GM18508 (cell line): ENCODE data around the gene SDK1.
"Not testable (repeated sequence)": the region's sequence is repeated elsewhere in the genome, so short reads cannot be mapped to it uniquely, and the experiment has no call there.

ENCODE experiments used
- ATAC-seq: cut with Tn5 transposase; IDR thresholded peaks from one replicate; pipeline ENCODE4 v1.9.1; 2021; ENCODE audit warnings: moderate number of reproducible peaks; ENCODE audit not compliant: insufficient read depth, unreplicated experiment

SDK1 gene

DNA sequence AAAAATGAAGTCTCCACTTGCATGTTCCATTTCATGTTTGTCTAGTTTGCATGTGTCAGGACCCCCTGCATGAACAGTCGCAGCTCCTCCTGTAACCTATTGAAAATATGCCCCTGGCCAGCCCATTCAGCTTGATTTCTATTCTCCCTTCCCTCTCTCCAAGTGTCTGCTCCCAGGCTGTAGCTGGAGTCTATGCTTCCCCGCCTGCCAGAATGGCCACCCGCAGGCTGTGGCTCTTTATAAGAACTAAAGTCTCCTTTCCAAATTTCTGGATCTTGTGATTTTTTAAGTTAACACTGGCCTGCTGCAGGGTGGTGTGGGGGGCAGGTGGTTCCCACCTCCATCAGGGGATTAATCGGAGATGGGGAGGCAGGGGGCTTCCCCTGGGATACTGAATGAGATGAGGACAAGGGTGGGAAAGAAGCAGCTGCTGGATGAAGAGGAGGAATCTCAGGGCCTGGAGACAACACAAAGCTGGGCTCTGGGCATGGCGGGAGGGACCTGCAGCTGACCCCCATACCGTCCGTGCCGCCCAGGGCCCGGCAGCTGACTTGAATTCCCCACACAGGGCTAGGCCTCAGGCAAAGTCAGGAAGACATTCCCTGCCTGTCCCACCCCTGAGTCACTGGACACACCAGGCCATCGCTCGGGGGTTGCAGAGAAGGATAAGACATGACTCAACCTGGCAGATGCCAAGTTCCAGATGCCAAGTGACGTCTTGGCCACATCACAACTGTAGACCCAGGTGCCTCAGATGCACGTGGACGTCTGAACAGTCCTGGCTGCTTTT is 981.6 kb downstream of the SDK1 start:
- ATAC-seq: no peak

DNA sequence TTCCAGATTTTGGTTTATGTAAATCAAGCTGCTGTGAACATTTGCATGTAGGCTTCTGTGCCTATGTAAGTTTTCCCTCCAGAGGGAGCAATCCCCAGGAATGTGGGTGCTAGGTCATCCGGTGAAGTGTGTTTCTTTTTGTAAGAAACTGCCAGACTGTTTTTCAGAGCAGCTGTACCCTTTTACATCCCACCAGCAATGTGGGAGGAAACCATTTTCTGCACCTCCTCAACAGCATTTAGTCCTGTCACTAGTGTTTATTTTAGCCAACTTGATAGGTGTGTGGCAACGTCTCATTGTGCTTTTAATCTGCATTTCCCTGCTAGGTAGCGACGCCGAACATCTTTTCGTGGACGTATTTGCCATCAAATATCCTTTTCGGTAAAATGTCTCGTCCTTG is 985.3 kb downstream of the SDK1 start:
- no peak for ATAC-seq

DNA sequence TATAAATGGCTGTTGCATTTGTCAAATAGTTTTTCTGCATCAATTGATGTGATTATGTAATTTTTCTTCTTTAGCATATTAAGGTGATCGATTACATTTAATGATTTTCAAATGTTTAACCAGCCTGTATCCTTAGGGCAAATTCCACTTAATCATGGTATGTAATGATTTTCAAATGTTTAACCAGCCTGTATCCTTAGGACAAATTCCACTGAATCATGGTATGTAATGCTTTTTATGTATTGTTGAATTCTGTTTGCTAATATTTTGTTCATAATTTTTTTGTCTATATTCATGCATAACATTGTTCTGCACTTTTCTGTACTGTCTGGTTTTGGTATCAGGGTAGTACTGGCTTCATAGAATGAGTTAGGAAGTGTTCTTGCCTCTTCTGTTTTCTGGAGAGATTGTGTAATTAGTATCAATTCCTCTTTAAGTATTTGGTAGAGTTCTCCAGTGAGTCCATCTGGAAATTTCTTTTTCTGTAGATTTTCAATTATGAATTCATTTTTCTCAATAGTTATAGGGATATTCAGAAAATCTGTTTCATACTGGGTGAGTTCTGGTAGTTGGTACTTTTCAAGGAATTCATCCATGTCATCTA is 987.8 kb downstream of the SDK1 start:
- ATAC-seq: no peak

DNA sequence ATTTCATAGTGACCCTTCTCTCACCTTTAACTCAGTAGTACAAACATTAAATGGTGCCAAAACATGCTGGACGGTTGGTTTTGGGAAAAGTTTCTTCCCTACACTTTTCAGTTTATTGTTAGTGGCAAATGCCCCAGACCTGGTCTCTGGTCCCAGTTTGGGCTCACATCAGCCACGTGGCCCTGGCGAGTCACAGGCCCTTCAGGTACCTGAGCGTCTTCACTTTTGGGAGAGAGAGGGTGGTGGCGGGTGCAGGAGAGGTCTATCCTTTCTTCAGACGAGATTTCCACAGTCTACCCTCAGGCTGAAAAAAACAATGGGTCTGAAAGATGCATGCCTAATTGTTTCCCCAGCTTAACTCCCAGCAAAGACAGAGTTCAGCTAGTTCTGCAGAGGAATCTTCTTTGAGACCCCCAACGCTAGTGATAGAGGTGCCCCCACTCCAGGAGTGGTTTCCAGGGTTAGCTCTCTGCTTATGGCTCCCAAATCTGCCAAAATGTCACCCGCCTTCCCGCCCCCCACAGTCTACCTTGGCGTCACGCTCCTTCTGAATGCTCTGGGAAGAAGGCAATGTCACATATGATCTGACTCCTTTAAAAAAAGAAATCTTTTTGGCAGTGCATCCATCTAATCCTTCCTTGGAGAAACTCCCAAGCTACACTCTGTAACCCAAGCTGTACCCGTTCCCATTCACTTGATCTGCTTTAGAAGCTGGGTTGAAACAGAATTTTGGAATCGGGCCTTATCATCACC is 996.3 kb downstream of the SDK1 start:
- no peak for ATAC-seq

DNA sequence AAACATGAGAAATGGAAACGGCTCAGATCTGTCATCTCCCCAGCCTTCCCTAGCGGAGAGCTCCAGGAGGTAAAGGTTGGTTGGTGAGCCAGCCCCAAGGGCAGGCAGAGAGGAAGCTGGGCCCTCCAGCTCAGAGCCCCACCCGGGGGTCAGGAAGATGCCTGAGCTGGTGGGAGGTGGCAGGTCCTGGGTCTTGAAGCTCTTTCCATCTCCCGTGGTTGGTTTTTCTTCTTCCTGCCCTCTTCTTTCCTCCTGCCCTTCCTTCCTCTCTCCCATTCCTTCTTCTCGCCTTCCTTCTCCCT is 996.8 kb downstream of the SDK1 start:
- no peak for ATAC-seq

DNA sequence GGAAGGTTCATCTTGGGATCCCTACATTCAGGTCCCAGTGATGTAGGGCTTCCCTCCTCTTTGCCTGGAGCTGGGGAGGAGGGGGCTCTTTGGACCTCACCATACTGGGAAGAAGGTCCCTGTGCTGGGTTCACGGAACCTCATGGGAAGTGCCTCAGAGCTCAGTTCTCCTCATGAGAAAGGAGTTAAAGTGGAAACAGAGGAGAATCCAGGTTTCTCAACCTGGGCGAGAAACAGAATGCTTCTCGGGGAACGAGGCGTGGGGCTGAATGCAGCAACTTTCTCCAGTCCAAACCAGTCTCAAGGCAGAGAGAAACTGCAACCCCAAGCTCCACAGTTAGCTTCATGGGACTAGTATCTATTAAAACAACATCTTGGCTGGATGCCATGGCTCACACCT is 998.4 kb downstream of the SDK1 start:
- ATAC-seq: no peak

DNA sequence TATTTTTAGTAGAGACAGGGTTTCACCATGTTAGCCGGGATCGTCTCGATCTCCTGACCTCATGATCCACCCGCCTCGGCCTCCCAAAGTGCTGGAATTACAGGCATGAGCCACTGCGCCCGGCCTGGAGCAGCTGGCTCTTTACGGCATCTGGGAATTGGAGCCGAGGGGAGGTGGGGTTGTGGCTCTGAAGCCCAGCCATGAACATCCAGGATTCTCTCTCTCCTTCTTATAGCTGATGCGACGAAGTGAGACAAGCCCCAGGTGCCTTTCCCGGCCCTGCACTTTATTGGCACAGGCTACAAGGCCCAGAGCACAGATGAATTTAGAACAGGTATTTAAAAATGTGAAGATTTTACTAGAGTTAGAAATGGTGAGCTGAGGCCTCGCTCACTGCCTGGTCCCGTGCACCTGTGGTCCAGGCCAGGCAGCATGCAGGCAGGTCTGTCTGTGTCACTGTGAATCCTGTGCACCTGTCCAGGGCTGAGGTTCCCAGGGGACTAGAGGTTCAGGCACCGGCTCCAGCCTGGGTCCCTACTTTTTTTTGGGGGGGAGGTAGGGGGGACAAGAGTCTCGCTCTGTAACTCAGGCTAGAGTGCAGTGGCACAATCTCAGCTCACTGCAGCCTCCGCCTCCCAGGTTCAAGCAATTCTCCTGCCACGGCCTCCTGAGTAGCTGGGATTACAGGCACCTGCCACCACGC is 1001.3 kb downstream of the SDK1 start:
- ATAC-seq: no peak

DNA sequence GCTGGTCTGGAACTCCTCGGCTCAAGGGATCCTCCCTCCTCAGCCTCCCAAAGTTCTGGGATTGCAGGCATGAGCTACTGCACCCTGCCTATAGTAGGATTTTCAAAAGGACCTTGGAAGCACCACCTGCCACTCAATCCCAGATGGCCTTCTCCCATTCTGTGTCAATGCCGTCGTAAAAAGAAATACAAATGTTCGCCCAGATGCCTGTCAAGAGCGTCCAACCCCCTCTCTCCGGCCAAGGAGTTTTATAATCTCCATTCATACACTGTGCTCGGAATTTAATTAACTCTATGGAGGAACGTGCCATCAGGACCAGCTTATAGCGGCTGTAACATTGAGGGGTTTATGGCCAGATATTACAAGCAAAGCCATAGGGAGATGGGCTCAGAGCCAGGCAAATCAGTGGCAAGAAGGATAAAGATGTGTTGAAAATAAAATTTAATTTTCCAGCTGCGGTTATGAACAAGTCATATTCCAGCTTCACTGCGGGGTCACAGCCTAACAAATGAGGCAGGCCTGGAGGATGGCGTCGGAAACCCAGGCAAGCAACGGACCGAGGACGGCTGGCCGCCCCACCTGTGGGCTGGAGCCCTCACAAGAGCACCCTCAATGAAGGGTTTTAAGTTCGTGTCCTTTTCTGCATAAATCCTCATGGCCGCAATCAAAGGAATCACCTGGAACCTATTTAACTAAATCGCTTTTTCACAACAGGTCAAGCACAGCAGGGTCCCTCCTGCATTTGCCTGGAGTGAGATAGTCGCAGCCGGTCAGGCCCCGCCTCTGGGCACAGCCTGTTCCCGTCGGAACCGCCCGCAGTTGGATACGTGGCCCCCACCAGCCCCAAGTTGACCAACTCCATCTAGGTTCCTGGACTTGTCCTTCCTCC is 1006.5 kb downstream of the SDK1 start:
- ATAC-seq: no peak

DNA sequence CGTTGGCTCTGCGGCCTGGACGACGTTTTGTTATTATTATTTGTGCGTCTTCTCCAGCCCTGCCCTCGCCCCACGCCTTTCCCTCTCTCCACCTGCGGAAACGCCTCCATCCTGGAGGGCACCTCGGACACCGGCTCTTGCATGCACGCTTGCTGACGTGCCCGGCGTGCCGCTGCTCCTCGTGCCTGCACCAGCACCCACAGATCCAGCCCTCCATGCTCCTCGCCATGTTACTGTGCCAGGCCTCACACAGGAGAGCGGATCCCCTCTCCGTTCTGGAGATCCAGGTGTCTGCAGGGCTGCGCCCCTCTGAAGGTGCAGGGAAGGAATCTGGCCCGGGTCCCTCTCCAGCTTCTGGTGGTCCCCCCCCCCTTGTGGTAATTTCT is 1007.1 kb downstream of the SDK1 start:
- no peak for ATAC-seq

DNA sequence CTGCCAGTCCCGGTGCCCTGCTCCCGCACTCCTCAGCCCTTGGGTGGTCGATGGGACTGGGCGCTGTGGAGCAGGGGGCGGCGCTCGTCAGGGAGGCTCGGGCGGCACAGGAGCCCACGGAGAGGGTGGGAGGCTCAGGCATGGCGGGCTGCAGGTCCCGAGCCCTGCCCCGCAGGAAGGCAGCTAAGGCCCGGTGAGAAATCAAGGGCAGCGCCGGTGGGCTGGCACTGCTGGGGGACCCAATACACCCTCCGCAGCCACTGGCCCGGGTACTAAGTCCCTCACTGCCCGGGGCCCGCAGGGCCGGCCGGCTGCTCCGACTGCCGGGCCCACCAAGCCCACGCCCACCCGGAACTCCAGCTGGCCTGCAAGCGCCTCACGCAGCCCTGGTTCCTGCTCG is 1012.9 kb downstream of the SDK1 start:
- ATAC-seq: not testable (repeated sequence)

DNA sequence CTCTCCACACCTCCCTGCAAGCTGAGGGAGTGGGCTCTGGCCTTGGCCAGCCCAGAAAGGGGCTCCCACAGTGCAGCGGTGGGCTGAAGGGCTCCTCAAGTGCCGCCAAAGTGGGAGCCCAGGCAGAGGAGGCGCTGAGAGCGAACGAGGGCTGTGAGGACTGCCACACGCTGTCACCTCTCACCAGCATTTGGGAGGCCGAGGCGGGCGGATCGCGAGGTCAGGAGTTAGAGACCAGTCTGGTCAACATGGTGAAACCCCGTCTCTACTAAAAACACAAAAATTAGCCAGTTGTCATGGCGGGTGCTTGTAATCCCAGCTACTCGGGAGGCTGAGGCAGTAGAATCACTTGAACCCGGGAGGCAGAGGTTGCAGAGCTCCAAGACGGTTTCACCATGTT is 1013.3 kb downstream of the SDK1 start:
- ATAC-seq: not testable (repeated sequence)
